Activated T-cell treated with anti-CD3 and anti-CD28 coated beads, Interleukin-2, amount 50 U/mL, for 24 hours (primary cell): ENCODE results near the gene BCL2L12.

Experiments
- DNase-seq: peaks from one replicate; pipeline ENCODE4 v3.0.0-alpha.2; 2020
- H3K27ac Mint-ChIP-seq: 2 replicates; pipeline ENCODE4 v1.8.0; 2020; ENCODE audit warnings: mild to moderate bottlenecking, mixed read lengths
- H3K27me3 Mint-ChIP-seq: 2 replicates; pipeline ENCODE4 v1.8.0; 2020; ENCODE audit warnings: mixed read lengths
- H3K36me3 Mint-ChIP-seq: 2 replicates; pipeline ENCODE4 v1.8.0; 2020; ENCODE audit warnings: low read depth, mixed read lengths
- H3K4me1 Mint-ChIP-seq: 2 replicates; pipeline ENCODE4 v1.8.0; 2020; ENCODE audit warnings: low read depth, mixed read lengths
- H3K4me3 Mint-ChIP-seq: 2 replicates; pipeline ENCODE4 v1.8.0; 2020; ENCODE audit warnings: mild to moderate bottlenecking, moderate library complexity, mixed read lengths
- H3K9me3 Mint-ChIP-seq: 2 replicates; pipeline ENCODE4 v1.8.0; 2020; ENCODE audit warnings: mixed read lengths

The BCL2L12 gene

DNA sequence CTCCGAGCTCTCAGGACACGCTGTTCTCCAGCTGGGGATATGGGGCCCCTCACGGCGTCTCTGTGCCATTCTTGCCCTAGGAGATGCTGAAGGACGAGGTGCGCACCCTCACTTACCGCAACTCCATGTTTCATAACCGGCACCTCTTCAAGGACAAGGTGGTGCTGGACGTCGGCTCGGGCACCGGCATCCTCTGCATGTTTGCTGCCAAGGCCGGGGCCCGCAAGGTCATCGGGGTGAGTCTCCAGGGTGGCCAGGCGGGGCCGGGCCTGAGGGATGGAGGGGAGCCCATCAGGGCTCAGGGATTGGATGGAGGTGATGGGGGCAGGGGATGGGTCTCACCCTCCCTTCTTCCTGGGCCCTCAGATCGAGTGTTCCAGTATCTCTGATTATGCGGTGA, 16.1 kb downstream of the BCL2L12 start:
- DNase-seq = no peak
- no peak overlapping the region for H3K4me3 Mint-ChIP-seq
- H3K27ac Mint-ChIP-seq = peak overlapping the region; percentile 50
- H3K9me3 Mint-ChIP-seq = no peaks in the 10 kb centered on the region
- H3K27me3 Mint-ChIP-seq = no peaks in the 10 kb centered on the region
- H3K4me1 Mint-ChIP-seq = peaks cover 43% of the 10 kb centered on the region
- peaks cover 82% of the 10 kb centered on the region for H3K36me3 Mint-ChIP-seq

DNA sequence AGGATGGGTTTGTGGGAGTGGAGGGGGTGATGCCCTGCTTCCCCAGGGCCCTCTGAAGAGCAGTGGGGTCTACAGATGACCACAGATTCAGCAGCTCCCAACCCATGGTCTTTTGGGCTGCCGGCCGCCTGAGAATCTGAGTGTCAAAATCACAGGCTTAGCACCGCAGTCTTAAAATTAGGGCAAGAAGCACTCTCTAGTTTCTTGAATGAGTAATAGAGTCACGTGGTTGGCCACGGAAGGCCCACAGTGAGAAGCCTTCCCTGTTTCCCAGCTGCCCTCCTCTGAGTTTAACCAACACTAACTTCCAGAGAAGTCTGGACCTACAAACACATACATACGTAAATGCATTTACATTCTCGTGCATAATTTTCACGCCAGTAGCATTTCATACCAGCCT, 16.5 kb downstream of the BCL2L12 start:
- no peaks in the 10 kb centered on the region for H3K27me3 Mint-ChIP-seq
- H3K27ac Mint-ChIP-seq = peak overlapping the region; percentile 50
- no peak overlapping the region for H3K4me3 Mint-ChIP-seq
- no peak for DNase-seq
- peaks cover 46% of the 10 kb centered on the region for H3K4me1 Mint-ChIP-seq
- no peaks in the 10 kb centered on the region for H3K9me3 Mint-ChIP-seq
- H3K36me3 Mint-ChIP-seq = peaks cover 82% of the 10 kb centered on the region

DNA sequence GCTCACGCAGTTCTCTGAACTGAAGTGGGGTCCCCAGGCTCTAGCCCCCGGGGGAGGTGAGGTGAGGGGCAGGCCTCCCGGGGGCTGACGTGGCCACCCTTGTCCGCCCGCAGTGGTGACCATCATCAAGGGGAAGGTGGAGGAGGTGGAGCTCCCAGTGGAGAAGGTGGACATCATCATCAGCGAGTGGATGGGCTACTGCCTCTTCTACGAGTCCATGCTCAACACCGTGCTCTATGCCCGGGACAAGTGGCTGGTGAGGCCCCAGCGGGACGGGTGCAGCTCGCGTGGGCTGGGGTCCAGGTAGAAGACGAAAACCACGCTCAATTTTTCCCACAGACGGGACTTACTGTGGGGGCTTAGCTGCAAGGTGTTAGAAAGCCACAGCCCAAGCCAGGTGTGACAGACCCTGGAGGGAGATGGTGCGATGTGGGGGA, 18.1 kb downstream of the BCL2L12 start:
- Mint-ChIP-seq H3K27ac (peak overlapping the region; percentile 68), H3K36me3 (peaks cover 86% of the 10 kb centered on the region), H3K4me3 (no peak overlapping the region), H3K27me3 (no peaks in the 10 kb centered on the region), H3K4me1 (peaks cover 50% of the 10 kb centered on the region), H3K9me3 (no peaks in the 10 kb centered on the region)
- no peak for DNase-seq

DNA sequence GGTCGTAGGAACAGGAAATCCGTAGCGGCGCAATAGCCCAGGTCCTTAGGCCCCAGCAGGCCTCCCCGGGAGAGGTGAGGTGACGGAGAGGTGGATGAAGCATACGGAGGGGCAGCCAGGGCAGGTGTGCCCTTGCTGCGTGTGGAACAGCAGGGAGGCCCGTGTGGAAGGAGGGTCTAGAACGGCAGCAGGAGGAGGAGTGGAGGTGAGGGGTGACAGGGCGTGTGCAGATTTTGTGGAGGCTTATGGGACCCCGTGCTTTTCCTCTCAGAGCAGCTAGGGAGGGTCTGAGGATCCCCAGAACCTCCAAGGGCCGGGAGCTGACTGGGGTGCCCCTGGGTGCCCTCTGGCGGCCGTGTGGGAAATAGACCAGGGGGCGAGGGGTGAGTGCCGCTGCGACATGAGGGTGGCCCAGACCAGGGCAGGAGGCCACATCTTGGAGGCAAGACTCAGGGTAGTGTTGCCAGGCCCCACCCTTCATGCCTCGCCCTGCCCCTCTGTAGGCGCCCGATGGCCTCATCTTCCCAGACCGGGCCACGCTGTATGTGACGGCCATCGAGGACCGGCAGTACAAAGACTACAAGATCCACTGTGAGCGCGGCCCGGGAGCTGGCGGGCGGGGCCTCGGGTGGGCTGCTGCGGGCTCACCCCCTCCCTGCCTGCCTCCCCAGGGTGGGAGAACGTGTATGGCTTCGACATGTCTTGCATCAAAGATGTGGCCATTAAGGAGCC, 18.7 kb downstream of the BCL2L12 start:
- Mint-ChIP-seq H3K27me3 (no peaks in the 10 kb centered on the region), H3K4me3 (no peak overlapping the region), H3K27ac (peak overlapping the region; percentile 68), H3K9me3 (no peaks in the 10 kb centered on the region), H3K36me3 (peaks cover 90% of the 10 kb centered on the region), H3K4me1 (peaks cover 51% of the 10 kb centered on the region)
- DNase-seq = no peak

DNA sequence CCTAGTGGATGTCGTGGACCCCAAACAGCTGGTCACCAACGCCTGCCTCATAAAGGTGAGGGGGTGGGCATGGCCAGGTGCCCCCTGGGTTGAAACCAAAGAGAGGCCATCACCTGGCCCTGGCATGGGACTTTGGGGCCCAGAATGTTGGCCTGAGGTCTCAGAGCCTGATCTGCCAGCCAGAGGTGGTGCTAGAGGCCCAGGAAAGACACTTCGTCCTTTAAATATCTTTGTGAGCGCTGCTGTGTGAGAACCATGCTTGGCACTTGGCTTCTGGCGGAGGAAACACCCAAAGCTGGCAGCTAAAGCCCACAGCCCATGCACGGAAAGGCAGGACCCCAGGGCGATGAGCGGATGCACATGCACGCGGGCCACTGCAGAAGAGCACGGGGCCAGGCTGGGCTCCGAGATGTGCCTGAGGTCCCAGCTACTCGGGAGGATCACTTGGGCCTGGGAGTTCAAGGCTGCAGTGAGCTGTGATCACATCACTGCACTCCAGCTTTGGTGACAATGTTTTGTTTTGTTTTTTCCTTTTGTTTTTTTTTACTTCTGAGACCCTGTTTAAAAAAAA, 19.3 kb downstream of the BCL2L12 start:
- Mint-ChIP-seq H3K9me3 (no peaks in the 10 kb centered on the region), H3K4me3 (no peak overlapping the region), H3K4me1 (peaks cover 49% of the 10 kb centered on the region), H3K36me3 (peaks cover 87% of the 10 kb centered on the region), H3K27ac (no peak overlapping the region), H3K27me3 (no peaks in the 10 kb centered on the region)
- no peak for DNase-seq

DNA sequence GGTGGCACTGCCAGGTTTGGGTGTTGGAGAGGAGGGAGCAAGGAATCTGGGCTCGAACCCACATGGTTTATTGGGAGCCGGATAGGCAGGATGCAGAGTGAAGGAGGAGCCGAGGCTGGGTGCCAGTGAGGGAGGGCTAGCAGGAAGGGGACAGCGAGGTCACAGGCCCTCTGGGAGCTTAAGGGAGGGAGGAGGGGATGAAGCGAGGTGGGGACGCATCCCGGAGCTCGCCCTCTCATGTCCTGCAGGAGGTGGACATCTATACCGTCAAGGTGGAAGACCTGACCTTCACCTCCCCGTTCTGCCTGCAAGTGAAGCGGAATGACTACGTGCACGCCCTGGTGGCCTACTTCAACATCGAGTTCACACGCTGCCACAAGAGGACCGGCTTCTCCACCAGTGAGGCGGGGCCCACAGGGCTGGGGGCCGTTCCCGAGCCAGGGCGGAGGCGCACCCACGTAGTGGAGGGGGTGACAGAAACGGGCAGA, 20.2 kb downstream of the BCL2L12 start:
- peaks cover 48% of the 10 kb centered on the region for H3K4me1 Mint-ChIP-seq
- no peak overlapping the region for H3K27ac Mint-ChIP-seq
- no peak for DNase-seq
- no peaks in the 10 kb centered on the region for H3K9me3 Mint-ChIP-seq
- peaks cover 85% of the 10 kb centered on the region for H3K36me3 Mint-ChIP-seq
- H3K4me3 Mint-ChIP-seq = no peak overlapping the region
- peaks cover 7% of the 10 kb centered on the region for H3K27me3 Mint-ChIP-seq

DNA sequence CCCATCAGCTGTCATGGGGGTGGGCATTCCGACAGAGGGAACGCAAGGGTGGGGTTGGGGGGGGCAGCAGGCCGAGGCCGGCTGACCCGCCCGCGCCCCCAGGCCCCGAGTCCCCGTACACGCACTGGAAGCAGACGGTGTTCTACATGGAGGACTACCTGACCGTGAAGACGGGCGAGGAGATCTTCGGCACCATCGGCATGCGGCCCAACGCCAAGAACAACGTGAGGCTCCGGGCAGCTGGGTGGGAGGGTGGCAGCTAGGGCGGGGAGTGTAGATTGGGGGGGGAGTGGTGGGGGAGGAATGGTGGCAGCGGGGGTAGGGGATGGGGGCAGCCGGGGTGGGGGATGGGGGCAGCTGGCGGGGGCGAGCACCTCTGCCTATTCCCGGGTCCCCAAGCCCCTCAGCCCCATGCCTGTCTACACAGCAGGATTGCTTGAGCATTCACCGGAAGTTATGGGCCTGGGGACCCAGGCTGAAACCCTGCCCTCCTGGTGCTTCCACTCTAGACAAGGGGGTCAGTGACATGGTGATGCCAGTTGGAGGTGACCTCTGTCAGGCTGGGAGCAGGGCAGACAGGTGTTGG, 20.9 kb downstream of the BCL2L12 start:
- H3K27me3 Mint-ChIP-seq = peaks cover 9% of the 10 kb centered on the region
- no peak overlapping the region for H3K4me3 Mint-ChIP-seq
- H3K4me1 Mint-ChIP-seq = peaks cover 51% of the 10 kb centered on the region
- H3K9me3 Mint-ChIP-seq = no peaks in the 10 kb centered on the region
- H3K36me3 Mint-ChIP-seq = peaks cover 79% of the 10 kb centered on the region
- no peak for DNase-seq
- no peak overlapping the region for H3K27ac Mint-ChIP-seq

DNA sequence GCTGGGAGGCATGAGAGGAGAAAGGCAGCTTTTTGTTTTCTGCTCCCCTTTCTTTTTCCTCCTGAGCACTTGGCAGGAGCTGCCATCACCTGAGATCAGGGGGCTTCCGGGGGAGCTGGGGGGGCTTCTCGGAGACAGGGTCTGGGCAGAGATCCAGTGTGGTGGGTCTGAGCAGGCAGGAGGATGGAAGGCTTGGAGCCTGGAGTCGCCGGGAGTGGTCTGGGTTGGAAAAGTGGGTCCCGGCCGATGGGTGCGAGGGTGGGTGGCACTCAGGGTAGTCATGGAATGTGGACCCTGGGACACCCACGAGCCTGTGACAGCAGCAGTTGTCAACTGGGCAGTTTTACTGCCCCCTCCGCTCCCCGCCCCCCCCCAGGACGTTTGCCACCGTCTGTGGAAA, 21.4 kb downstream of the BCL2L12 start:
- peaks cover 46% of the 10 kb centered on the region for H3K4me1 Mint-ChIP-seq
- H3K9me3 Mint-ChIP-seq = no peaks in the 10 kb centered on the region
- no peak overlapping the region for H3K27ac Mint-ChIP-seq
- no peak overlapping the region for H3K4me3 Mint-ChIP-seq
- H3K27me3 Mint-ChIP-seq = peaks cover 11% of the 10 kb centered on the region
- no peak for DNase-seq
- H3K36me3 Mint-ChIP-seq = peaks cover 74% of the 10 kb centered on the region

DNA sequence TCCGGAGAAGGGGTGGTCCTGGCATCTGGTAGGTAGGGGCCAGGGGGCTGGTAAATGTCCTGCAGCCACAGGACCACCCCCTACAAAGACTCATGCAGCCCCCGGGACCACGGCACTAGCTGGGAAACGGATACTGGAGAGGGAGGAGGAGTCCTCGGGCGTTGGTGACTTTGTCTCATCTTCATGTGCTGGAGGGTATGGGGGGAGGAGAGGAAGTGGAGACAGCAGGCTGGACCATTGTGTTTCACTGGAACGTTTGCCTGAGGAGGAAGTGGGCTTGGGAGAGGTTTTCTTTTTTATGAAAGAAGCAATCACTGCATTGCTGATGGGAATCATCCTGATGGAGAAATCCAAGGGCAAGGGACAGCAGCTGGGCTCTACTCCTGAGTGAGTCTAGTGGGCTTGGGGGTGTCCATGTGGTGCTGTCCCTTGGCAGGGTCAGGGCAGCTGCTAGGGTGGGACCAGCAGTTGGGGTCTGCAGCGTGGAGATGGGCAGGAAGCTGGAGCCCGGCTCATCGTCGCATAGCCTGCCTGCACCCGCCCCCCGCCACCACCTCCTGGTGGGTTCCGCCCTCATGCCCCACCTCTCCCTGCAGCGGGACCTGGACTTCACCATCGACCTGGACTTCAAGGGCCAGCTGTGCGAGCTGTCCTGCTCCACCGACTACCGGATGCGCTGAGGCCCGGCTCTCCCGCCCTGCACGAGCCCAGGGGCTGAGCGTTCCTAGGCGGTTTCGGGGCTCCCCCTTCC, 22.0 kb downstream of the BCL2L12 start:
- peak overlapping the region; percentile 66 for H3K27ac Mint-ChIP-seq
- H3K27me3 Mint-ChIP-seq = peaks cover 16% of the 10 kb centered on the region
- peaks cover 41% of the 10 kb centered on the region for H3K4me1 Mint-ChIP-seq
- peaks cover 69% of the 10 kb centered on the region for H3K36me3 Mint-ChIP-seq
- DNase-seq = no peak
- H3K9me3 Mint-ChIP-seq = no peaks in the 10 kb centered on the region
- H3K4me3 Mint-ChIP-seq = no peak overlapping the region

DNA sequence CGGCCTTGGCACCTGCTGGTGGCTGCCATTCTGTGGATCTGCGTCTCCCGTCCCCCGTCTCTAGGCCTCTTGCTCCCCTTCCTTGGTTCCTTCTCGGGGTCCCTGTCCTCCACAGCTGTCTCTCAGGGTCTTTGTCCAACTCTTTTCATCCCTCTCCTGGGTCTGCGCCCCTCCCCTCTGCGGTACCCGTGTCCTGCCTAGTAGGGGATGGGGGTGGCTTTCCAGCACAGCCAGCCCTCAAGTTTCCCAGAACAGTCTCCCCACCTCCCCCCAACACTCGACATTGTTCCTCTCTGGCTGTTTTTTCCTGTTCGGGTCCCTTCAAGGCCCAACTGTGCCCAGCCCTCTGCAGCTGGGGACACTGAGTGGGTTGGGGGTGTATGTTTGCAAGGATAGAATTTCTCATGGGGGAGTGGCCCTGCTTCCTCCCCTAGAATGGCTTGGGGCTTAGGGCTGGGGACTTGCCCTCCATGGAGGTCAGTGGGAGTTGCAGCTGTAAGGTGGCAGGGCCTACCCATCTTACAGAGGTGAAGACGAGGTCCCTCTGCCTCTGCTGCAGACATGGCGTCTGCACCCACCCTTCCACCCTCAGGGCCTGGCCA, 22.9 kb downstream of the BCL2L12 start:
- H3K27me3 Mint-ChIP-seq = peaks cover 16% of the 10 kb centered on the region
- no peak overlapping the region for H3K4me3 Mint-ChIP-seq

DNA sequence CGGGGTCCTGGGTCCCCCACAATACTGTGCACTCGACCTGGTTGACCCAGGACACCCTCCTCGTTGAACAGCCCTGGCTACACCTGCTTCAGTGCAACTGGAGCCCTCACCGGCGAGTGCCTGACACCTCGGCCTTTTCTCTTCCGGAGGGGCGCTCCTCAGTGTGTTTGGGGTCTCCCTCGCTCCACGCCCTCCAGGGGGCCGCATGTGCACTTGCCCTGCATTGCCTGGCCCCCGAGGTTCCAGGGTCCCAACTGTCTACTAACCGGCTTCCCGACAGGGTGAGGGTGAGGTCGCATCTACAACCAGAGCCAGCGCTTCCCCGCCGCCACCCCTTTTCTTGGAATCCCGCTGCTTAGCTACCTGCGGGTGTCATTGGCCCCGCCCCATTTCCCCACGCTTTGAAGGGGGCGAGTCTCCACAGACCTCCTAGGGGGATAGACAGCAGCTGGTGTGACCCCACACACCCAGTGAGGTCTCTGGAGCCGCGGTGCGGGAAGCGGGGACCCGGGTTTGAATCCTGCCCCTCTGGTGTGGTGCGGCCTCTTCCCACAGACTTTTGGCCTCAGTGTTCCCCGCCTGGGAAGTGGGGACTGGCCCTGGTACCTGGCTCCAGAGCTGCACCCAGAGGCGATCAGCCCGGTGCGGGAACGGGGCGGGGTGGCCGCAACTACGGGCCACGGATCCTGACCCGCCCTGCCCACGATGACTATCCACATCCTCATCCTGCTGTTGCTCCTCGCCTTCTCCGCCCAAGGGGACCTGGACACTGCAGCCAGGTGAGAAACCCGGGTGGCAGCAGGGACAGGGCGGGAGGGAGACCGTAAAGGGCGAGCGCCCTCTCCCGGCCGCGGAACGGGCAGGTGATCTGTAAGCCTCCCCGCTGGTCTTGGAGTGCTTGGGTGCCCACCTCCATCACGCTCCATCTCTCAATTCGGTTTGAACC, 23.7 kb downstream of the BCL2L12 start, which contains the start of gene ADM5:
TSS of gene ADM5 (plus strand) at position 462 of the 946 bp plus-strand sequence. CDS start at position 706, 244 bp downstream.
- peak within 1 kb of the TSS; percentile 62 for H3K4me3 Mint-ChIP-seq
- H3K4me1 Mint-ChIP-seq = peaks cover 37% of the 10 kb centered on the region
- H3K9me3 Mint-ChIP-seq = no peaks in the 10 kb centered on the region
- H3K36me3 Mint-ChIP-seq = peaks cover 53% of the 10 kb centered on the region
- H3K27ac Mint-ChIP-seq = peak within 1 kb of the TSS; percentile 73
- H3K27me3 Mint-ChIP-seq = peaks cover 16% of the 10 kb centered on the region
- DNase-seq = peak; percentile 69

More for the DNA sequence above, 22.9 kb downstream of the BCL2L12 start:
- H3K36me3 Mint-ChIP-seq = peaks cover 60% of the 10 kb centered on the region
- no peaks in the 10 kb centered on the region for H3K9me3 Mint-ChIP-seq
- no peak for DNase-seq
- H3K27ac Mint-ChIP-seq = peak overlapping the region; percentile 2
- H3K4me1 Mint-ChIP-seq = peaks cover 40% of the 10 kb centered on the region

DNA sequence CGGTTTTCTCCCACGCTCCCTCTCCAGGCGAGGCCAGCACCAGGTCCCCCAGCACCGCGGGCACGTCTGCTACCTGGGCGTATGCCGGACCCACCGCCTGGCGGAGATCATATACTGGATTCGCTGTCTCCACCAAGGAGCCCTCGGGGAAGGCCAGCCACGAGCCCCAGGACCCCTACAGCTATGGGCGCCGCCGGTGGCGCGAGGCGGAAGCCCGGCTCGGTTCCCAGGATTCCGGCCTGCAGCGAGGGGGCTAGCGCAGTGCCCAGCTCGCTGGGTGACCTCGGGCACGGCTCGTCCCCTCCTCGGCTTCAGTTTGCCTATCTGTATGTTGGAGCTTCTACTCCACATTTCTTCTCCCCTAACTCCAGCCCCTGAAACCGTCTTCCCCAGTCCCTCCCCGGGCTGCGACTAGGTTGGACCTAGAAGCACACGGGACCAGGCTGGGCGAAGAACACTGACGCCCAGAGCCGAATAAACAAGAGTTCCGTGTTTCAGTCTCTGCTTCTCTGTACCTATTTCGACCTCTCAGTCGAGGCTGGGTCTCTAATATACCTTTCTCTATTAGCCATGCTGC, 24.4 kb downstream of the BCL2L12 start:
- Mint-ChIP-seq H3K27ac (peak overlapping the region; percentile 73), H3K4me3 (peak overlapping the region; percentile 62), H3K9me3 (no peaks in the 10 kb centered on the region), H3K4me1 (peaks cover 37% of the 10 kb centered on the region), H3K36me3 (peaks cover 46% of the 10 kb centered on the region), H3K27me3 (peaks cover 16% of the 10 kb centered on the region)
- DNase-seq = no peak

DNA sequence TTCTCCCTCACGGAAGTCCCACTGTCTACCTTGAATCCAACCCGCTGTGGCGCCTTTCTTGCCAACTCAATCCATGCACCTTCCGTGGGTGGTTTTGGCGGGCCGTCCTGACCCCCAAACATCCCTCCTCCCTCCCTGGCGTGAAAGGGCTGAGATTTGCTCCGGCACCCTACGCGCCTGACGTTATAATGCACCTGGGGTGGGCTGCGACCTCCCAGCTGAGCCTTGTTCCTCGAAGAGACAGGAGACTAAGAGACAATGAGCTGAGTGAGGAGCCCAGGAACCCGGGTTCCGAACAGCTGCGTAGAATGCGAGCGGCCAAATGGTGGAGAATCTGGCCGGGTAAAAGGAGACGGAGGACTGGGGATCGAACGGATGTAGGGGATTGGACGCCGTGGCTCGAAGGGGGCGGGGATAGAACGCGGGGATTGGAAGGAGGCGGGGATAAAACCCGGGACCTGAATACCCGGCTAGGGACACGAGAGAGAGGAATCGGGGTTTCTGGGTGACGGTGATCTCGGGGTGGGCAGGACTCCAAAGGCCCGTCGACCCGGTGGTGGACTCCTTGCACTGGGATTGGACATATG, 25.0 kb downstream of the BCL2L12 start, which contains the start of gene CPT1C:
TSS of gene CPT1C (plus strand) at position 461 of the 587 bp plus-strand sequence. CDS start 1,137 bp downstream, outside the sequence.
- H3K27me3 Mint-ChIP-seq = peaks cover 16% of the 10 kb centered on the region
- H3K27ac Mint-ChIP-seq = peak within 1 kb of the TSS; percentile 73
- H3K4me3 Mint-ChIP-seq = peak within 1 kb of the TSS; percentile 62
- DNase-seq = peak; percentile 74
- H3K9me3 Mint-ChIP-seq = no peaks in the 10 kb centered on the region
- peaks cover 40% of the 10 kb centered on the region for H3K36me3 Mint-ChIP-seq
- H3K4me1 Mint-ChIP-seq = peaks cover 33% of the 10 kb centered on the region
